Activated CD8-positive, alpha-beta memory T cell treated with anti-CD3 and anti-CD28 coated beads, Interleukin-2, amount 10 ng/mL, durations not matched to agents 7 days and 5 days (primary cell): ENCODE data around the gene ADGRB2. TPM values are rescaled to one million over a fixed set of nuclear protein-coding genes. Genes with fewer than 3 reads are reported as not detected.
A peak's percentile ranks its signal among the peaks of the same experiment; 100 is the strongest.

Experiments
- ATAC-seq: fragments of 150-1000 bp; cut with Tn5 transposase; one replicate; pipeline ENCODE4 v1.10.0; 2021; ENCODE audit warnings: moderate library complexity
- CTCF ChIA-PET: fragments of 350-600 bp; sonication (Branson Sonifier 250); formaldehyde crosslinking; loops from one replicate; lab custom pipeline; 2021; ENCODE audit warnings: antibody characterized with exemption; lab: Charles Lee
- DNase-seq: peaks from one replicate; pipeline ENCODE4 v3.0.0-alpha.2; 2020
- H3K27ac Mint-ChIP-seq: one replicate; pipeline ENCODE4 v1.8.0; 2021; ENCODE audit warnings: mild to moderate bottlenecking, mixed read lengths
- H3K27me3 Mint-ChIP-seq: one replicate; pipeline ENCODE4 v1.8.0; 2021; ENCODE audit warnings: mixed read lengths
- H3K36me3 Mint-ChIP-seq: one replicate; pipeline ENCODE4 v1.8.0; 2021; ENCODE audit warnings: mild to moderate bottlenecking, mixed read lengths
- H3K4me1 Mint-ChIP-seq: one replicate; pipeline ENCODE4 v1.8.0; 2021; ENCODE audit warnings: mixed read lengths
- H3K4me3 Mint-ChIP-seq: one replicate; pipeline ENCODE4 v1.8.0; 2021; ENCODE audit warnings: mild to moderate bottlenecking, moderate library complexity, mixed read lengths
- H3K9me3 Mint-ChIP-seq: one replicate; pipeline ENCODE4 v1.8.0; 2022; ENCODE audit warnings: low read depth, mixed read lengths
- total RNA-seq, 2 experiments: library from RNA; stranded (reverse); gene quantifications; one replicate each; pipeline ENCODE4 v1.2.3, GENCODE V29; 2021

The ADGRB2 gene
- total RNA-seq, 2 experiments from 2014 or later, result 0.07 to 1.3 TPM

DNA sequence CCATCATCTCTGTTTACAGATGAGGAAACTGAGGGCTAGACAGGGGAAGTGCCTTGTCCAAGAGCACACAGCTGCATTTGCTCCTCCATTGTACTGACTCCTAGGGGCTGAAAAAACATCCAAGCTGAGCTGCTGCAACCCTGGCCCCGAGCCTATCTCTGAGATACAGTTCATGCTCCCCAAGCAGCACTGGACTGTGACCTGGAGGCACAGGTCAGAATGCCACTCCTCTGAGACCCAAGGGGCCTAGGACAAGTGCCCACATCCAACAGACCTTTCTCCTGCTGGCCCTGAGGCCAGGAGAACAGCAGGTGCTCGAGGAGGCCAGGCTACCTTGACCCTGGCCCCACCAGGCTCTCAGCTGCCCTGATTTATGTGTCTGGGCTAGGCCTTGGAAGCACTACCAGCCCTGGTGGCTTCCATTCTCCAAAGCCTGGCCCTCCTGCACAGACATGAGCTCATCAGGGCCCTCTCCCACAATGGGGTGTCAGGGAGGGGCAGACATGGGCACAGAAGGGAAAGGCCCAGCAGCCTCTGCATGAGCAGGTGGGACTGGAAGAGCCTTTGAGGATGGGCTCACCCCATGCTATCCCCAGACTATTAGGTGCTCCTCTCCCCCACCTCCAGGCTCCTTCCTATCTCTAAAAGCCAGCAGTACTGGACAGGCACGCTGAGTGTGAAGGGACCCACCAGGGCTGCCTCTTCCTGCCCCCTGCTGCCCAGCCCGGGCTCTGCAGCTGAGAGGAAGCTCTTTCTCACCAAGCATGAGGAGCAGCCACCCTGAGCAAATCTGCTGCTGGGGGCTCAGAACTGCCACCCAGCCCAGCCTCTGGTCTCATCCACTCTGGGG, 18.8 kb downstream of the ADGRB2 start:
- DNase-seq (peak; percentile 84), ATAC-seq (peak; percentile 88)
- Mint-ChIP-seq H3K9me3 (no peaks in the 10 kb centered on the region), H3K36me3 (no peaks in the 10 kb centered on the region), H3K27ac (no peak overlapping the region), H3K4me1 (peaks cover 39% of the 10 kb centered on the region), H3K27me3 (peaks cover 8% of the 10 kb centered on the region), H3K4me3 (no peak overlapping the region)
- CTCF ChIA-PET, result interaction anchor here (0.5 to 3.4 kb wide), 34 partner anchors 9 to 559 kb away, joined by 3 to 41 read pairs (median 5); partner anchors contain the start of genes COL16A1 and KPNA6

DNA sequence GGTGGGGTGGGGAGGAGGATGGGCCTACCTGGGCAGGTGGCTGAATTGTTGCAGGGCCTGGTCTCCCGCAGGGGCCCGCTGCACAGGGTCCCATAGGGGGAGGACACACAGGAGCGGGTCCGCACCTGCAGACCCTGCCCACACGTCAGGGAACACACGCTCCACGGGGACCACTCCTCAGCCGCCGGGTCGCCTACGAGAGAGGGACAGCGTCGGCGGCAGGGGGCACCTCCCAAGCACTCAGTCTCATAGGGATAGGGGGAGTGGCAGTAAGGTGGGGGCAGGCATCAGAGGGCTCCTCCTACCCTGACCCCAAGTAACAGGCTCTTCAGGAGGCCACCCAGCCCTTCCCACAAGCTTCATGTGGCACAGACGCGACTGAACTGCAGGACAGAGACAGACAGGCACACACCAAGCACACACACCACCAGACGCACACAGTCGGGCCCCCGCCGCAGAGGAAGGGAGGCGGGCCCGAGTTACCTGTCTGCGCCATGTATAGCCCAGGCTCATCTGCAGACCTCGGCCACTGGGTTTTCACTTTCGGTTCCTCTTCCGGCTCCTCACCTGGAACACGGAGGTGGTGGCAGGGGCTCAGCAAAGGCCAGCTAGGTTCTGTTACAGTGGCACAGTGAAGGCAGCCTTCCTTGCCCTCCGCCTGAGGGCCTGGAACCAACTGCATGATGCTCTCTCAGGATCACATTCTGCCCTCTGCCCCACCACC, 19.8 kb downstream of the ADGRB2 start:
- Mint-ChIP-seq H3K4me3 (no peak overlapping the region), H3K9me3 (no peaks in the 10 kb centered on the region), H3K27me3 (peaks cover 5% of the 10 kb centered on the region), H3K36me3 (no peaks in the 10 kb centered on the region), H3K27ac (no peak overlapping the region), H3K4me1 (peaks cover 37% of the 10 kb centered on the region)
- CTCF ChIA-PET, result interaction anchor here (0.9 to 3.4 kb wide), 11 partner anchors 8 to 182 kb away, joined by 3 to 41 read pairs (median 7); partner anchors contain the start of gene COL16A1
- ATAC-seq (no peak), DNase-seq (no peak)

DNA sequence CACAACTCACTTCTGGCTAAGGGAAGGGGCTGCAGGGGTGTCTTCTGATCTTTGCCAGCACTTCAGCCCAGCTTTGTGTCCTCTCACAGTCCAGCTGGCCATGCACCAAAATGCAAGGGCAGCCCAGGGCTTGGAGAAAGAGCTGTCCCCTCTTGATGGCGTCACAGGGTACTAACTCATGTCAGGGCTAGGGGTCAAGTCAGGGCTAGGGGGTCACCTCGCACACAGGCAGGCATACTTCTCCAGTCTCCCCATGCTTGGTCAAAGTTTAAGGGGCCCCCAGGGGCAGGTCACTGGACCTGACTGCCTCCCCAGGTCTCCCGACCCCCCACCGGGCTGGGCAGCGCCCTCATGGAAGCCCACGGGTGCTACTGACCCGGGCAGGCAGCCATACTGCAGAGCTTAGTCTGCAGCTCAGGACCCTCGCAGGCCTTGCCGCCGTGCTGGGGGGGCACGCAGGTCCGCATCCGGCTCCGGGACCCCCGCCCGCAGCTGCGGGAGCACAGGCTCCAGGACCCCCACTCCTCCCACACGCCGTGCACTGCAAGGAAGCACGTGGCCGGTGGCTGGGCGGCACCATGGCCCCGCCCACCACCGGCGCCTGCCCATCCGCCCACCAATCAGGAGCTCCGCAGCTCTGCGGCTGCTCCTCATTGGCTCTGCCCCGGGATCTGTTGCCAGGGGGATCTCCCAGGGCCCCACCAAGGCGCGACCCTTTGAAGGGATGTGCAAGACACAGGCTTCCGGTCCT, 21.5 kb downstream of the ADGRB2 start:
- Mint-ChIP-seq H3K36me3 (no peaks in the 10 kb centered on the region), H3K4me1 (peaks cover 33% of the 10 kb centered on the region), H3K4me3 (no peak overlapping the region), H3K27ac (no peak overlapping the region), H3K9me3 (no peaks in the 10 kb centered on the region), H3K27me3 (no peaks in the 10 kb centered on the region)
- DNase-seq, result no peak
- CTCF ChIA-PET, result interaction anchor here (1.2 kb wide), 1 partner anchor 46 kb away, joined by 3 read pairs; no protein-coding TSS in a partner anchor
- ATAC-seq, result no peak

DNA sequence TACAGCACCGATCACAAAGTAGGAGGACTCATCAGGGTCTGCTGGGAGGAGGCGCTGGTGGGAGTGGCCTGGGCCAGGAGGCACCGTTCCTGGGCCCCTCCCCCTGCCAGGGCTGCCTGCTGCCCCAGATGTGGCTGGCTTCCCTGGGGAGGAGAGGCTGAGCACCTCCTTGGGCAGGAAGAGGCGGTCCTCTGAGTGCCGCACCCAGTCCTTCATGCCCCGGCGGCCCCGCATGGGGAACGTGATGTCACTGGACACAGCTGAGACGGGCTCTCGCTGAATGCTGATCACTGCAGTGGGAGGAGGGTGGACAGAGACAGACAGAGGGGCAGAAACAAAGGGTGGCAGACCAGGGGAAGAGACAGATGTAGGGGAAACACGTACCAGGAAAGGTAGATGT, 24.8 kb downstream of the ADGRB2 start:
- Mint-ChIP-seq H3K27me3 (no peaks in the 10 kb centered on the region), H3K4me3 (no peak overlapping the region), H3K36me3 (no peaks in the 10 kb centered on the region), H3K4me1 (peaks cover 11% of the 10 kb centered on the region), H3K9me3 (no peaks in the 10 kb centered on the region), H3K27ac (peak overlapping the region; percentile 57)
- DNase-seq, result peak; percentile 64
- CTCF ChIA-PET, result interaction anchor here (0.8 to 1.4 kb wide), 2 partner anchors 28 to 50 kb away, joined by 3 read pairs; no protein-coding TSS in a partner anchor
- ATAC-seq, result peak; percentile 75

DNA sequence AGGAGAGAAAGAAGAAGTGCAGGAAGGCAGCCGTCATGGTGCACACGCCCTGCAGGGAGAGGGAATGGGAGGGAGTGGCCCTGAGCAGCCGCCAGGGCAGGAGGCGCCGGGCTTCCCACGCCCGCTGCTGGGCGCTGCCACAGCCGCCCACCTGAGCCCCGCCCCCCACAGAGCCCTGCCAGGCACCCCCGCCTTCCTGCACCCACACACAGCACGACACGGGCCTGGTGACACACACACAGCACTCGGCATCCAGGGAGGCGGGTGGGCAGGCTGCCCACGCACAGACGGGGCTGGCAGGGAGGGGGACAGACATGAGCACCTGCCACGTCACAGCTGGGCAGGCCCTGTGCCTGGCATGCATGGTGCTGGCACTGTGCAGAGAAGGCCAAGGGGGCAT, 27.5 kb downstream of the ADGRB2 start:
- Mint-ChIP-seq H3K4me1 (peaks cover 5% of the 10 kb centered on the region), H3K36me3 (no peaks in the 10 kb centered on the region), H3K4me3 (no peak overlapping the region), H3K27me3 (no peaks in the 10 kb centered on the region), H3K27ac (no peak overlapping the region), H3K9me3 (no peaks in the 10 kb centered on the region)
- ATAC-seq, result no peak
- CTCF ChIA-PET, result interaction anchor here (1.5 to 1.7 kb wide), 2 partner anchors 9 to 22 kb away, joined by 3 to 4 read pairs; no protein-coding TSS in a partner anchor
- DNase-seq, result no peak

DNA sequence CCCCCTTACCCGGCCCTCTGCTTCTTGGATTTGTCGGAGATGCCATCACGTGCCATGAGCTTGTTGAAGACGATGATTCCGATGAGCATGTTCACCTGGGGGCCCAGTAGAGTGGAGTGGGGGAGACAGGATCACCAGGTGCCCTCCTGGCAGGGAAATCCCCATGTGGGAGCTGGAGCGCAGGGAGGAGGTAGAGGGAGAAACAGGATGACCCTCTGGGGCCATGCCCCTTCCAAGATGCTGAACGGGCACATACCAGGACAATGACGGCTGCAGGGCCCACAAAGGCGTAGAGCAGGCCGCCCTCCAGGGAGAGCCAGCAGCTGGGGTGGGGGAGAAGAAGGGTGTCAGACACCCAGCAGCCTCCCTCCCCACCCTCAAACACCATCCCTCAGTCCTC, 28.6 kb downstream of the ADGRB2 start:
- no peaks in the 10 kb centered on the region for H3K9me3 Mint-ChIP-seq
- CTCF ChIA-PET, result interaction anchor here (1.5 to 1.7 kb wide), 2 partner anchors 10 to 21 kb away, joined by 3 to 4 read pairs; no protein-coding TSS in a partner anchor
- H3K27me3 Mint-ChIP-seq, result no peaks in the 10 kb centered on the region
- H3K27ac Mint-ChIP-seq, result no peak overlapping the region
- no peak for ATAC-seq
- H3K4me3 Mint-ChIP-seq, result no peak overlapping the region
- H3K4me1 Mint-ChIP-seq, result peaks cover 5% of the 10 kb centered on the region
- no peaks in the 10 kb centered on the region for H3K36me3 Mint-ChIP-seq
- no peak for DNase-seq

DNA sequence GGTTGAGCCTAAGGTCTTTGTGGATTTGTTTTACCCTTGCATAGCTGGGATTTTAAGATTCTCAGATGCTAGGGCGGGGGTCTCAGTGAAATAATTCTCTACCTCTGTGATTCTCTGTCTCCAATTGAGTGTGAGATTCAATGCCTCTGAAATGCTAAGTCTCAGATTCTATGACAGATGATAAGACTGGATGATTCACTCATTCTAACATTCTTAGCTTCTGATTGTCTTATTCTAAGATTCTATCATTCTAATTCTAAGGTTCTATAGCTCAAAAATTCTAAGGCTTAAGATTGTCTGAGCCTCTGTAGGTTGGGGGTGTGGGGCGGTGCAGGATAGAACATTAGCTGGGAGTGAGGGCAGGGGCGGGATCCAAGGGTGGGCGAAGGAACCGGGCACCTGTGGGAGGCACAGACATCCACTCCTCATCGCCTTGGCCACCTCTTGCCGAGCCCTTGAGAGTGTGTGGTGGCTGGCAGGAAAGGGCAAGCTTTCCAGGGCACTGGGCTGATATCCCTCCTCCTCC, 29.5 kb downstream of the ADGRB2 start:
- Mint-ChIP-seq H3K27ac (no peak overlapping the region), H3K4me3 (no peak overlapping the region), H3K27me3 (no peaks in the 10 kb centered on the region), H3K4me1 (peaks cover 3% of the 10 kb centered on the region), H3K36me3 (no peaks in the 10 kb centered on the region), H3K9me3 (no peaks in the 10 kb centered on the region)
- DNase-seq, result no peak
- CTCF ChIA-PET, result interaction anchor here (1.1 to 1.7 kb wide), 3 partner anchors 11 to 70 kb away, joined by 3 to 5 read pairs (median 4); no protein-coding TSS in a partner anchor
- no peak for ATAC-seq

DNA sequence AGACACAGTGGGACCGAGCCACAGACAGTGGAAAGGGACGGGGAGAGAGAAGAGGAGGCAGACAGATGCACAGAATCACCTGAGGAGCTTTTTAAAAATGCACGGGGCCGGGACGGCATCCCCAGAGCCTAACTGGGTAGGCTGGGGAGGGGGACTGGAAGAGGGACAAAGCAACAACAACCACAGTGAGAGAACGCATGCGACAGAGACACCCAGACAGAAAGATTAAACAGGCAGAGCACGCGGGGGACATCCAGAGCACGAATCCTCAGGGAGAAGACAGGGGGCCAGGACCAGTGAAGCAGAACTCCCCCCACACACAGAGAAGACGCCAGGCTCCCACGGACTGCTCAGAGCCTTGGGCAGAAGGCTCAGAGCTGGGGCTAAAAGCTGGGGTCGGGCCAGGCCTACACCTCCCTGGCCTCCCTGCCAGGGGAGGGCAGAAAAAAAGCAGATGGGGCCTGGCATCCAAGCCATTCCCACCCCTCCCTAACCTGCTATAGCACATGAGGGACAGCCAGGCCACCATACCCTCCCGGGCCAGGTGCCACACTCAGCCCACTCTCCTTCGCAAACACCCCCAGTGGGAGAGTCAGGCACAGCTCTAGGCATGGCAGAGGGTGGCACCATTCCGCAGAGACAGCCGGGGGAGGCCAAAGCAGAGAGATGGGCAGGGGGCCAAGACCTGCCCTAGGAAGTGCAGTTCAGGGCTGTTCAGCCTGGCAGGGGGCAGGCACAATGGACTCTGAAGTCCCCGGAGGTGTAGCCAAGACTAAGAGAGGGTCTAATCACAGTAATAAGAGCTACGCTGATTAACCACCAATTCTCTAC, 30.5 kb downstream of the ADGRB2 start:
- CTCF ChIA-PET, result interaction anchor here (1.1 to 1.5 kb wide), 3 partner anchors 12 to 69 kb away, joined by 3 to 5 read pairs (median 4); no protein-coding TSS in a partner anchor
- Mint-ChIP-seq H3K27ac (no peak overlapping the region), H3K4me1 (no peaks in the 10 kb centered on the region)

DNA sequence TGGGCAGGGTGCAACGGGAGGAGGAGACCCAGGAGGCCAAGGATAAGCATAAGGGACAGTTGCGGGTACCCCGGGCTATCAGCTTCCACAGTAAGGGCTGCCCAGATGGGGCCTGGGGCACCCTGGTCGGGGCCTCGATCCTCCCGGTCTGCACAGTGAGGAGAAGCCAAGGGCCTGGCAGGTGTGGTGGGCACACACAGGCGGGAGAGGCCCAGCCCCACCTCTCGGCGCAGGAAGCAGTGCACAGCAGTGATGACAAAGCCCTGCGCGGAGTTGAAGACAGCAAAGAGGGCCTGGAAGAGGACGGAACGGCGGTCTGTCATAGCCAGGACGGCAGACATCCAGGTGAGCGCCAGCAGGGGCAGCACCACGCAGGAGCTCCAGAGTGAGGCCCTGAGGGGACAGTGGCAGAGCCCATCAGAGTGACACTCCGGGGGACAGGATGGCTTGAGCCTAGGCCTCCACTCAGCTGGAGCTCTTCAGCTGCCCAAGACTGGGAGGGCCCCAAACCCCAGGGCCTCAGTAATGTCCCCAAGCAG, 31.3 kb downstream of the ADGRB2 start:
- CTCF ChIA-PET, result interaction anchor here (1.2 kb wide), 1 partner anchor 13 kb away, joined by 3 read pairs; no protein-coding TSS in a partner anchor
- no peaks in the 10 kb centered on the region for H3K9me3 Mint-ChIP-seq

More for the DNA sequence above, 30.5 kb downstream of the ADGRB2 start:
- ATAC-seq (no peak), DNase-seq (no peak)
- H3K4me3 Mint-ChIP-seq, result no peak overlapping the region
- no peaks in the 10 kb centered on the region for H3K9me3 Mint-ChIP-seq
- H3K36me3 Mint-ChIP-seq, result no peaks in the 10 kb centered on the region
- no peaks in the 10 kb centered on the region for H3K27me3 Mint-ChIP-seq

DNA sequence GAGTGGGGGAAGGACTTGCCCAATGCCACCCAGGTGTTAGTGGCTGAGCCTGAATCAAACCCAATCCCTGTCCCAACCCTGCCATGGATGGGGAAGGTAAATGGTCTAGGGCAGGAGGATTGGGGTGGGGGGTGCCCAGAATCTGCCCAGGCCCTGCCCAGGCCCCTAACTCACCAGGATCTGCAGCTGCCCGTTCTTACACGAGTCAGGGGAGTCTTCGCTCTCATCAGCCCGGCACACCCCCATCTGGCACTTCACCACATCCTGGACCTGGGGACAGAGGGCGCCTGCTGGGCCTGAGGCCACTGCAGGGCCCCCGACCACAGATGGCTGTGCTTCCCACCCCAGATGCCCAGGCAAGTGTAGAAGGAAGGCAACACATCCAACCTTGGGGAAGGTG, 31.8 kb downstream of the ADGRB2 start:
- Mint-ChIP-seq H3K9me3 (no peaks in the 10 kb centered on the region), H3K27me3 (no peaks in the 10 kb centered on the region), H3K36me3 (no peaks in the 10 kb centered on the region), H3K4me1 (no peaks in the 10 kb centered on the region), H3K4me3 (no peak overlapping the region), H3K27ac (no peak overlapping the region)
- ATAC-seq (no peak), DNase-seq (no peak)
- CTCF ChIA-PET, result interaction anchor here (1.2 kb wide), 1 partner anchor 13 kb away, joined by 3 read pairs; no protein-coding TSS in a partner anchor

More for the DNA sequence above, 31.3 kb downstream of the ADGRB2 start:
- ATAC-seq (no peak), DNase-seq (no peak)
- Mint-ChIP-seq H3K27ac (no peak overlapping the region), H3K36me3 (no peaks in the 10 kb centered on the region), H3K27me3 (no peaks in the 10 kb centered on the region), H3K4me3 (no peak overlapping the region), H3K4me1 (no peaks in the 10 kb centered on the region)

DNA sequence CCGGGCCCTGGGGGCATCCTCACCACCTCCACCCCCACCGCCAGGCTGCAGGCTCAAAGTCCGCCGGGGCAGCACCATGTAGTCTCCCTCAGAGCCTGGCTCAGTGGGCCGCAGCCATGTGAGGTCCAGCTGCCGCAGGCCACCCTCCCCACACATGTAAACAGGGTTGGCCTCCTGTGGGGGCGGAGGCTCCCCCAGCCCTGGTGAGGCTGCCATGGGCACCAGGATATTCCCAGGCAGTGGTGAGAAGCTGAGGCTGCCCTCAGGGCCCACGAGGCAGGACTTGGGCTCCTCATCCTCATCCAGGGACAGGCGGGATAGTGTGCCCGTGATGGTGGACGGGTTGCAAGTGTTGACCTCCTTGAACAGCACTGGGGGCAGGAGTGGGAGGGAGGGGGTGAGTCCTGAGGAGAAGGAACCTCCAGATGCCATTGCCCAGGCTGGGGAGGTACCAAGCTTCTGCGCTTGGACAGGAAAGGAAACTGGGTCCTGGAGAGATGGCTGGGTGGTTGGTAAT, 33.0 kb downstream of the ADGRB2 start:
- H3K27me3 Mint-ChIP-seq, result no peaks in the 10 kb centered on the region
- H3K4me3 Mint-ChIP-seq, result no peak overlapping the region
- CTCF ChIA-PET, result no interaction called here
- H3K4me1 Mint-ChIP-seq, result no peaks in the 10 kb centered on the region
- no peak for DNase-seq
- no peaks in the 10 kb centered on the region for H3K36me3 Mint-ChIP-seq
- no peak overlapping the region for H3K27ac Mint-ChIP-seq
- no peaks in the 10 kb centered on the region for H3K9me3 Mint-ChIP-seq
- ATAC-seq, result no peak
